ENCODE results near the gene SNX9.

SNX9 gene

GRCh38 chr6:157898640-157899039, 75.6 kb downstream of the SNX9 start:
- TF ChIP-seq ZBTB7A (IDR thresholded peaks at IDR 0.05; ENCODE audit: low read depth) (no peak), TEAD4 (IDR thresholded peaks at IDR 0.05) (no peak), RAD21 (IDR thresholded peaks at IDR 0.05; ENCODE audit: low read depth) (no peak), TAF1 (IDR thresholded peaks at IDR 0.05; ENCODE audit: low read depth) (no peak), FOXM1 (IDR thresholded peaks at IDR 0.05; ENCODE audit: borderline replicate concordance, low read depth) (no peak)

GRCh38 chr6:157904999-157905398, 82.0 kb downstream of the SNX9 start:
- no peak for TF ChIP-seq EGR1 (IDR thresholded peaks at IDR 0.05)
- no peak for TF ChIP-seq MAX (IDR thresholded peaks at IDR 0.05)
- TF ChIP-seq FOXM1 (IDR thresholded peaks at IDR 0.05; ENCODE audit: borderline replicate concordance, low read depth): no peak
- TF ChIP-seq TAF1 (IDR thresholded peaks at IDR 0.05; ENCODE audit: low read depth): no peak
- no peak for TF ChIP-seq EP300 (IDR thresholded peaks at IDR 0.05; ENCODE audit: borderline replicate concordance)
- no peak for TF ChIP-seq TCF12 (IDR thresholded peaks at IDR 0.05; ENCODE audit: low read depth)

- TF ChIP-seq TCF12 (IDR thresholded peaks at IDR 0.05; ENCODE audit: low read depth) (no peak), REST (IDR thresholded peaks at IDR 0.05; ENCODE audit: low read depth) (no peak), EGR1 (IDR thresholded peaks at IDR 0.05) (no peak), CREB1 (IDR thresholded peaks at IDR 0.05; ENCODE audit: low read depth) (no peak), CEBPB (IDR thresholded peaks at IDR 0.05) (no peak), TEAD4 (IDR thresholded peaks at IDR 0.05) (no peak), EP300 (IDR thresholded peaks at IDR 0.05; ENCODE audit: borderline replicate concordance) (no peak), USF1 (IDR thresholded peaks at IDR 0.05) (no peak), MAX (IDR thresholded peaks at IDR 0.05) (no peak)
Measured at GRCh38 chr6:157905590-157906342, 82.7 kb downstream of the SNX9 start.

- TF ChIP-seq MAX (IDR thresholded peaks at IDR 0.05) (no peak), CEBPB (IDR thresholded peaks at IDR 0.05) (no peak), USF1 (IDR thresholded peaks at IDR 0.05) (no peak), NFIC (IDR thresholded peaks at IDR 0.05) (no peak), TAF1 (IDR thresholded peaks at IDR 0.05; ENCODE audit: low read depth) (no peak), REST (IDR thresholded peaks at IDR 0.05; ENCODE audit: low read depth) (no peak), TCF12 (IDR thresholded peaks at IDR 0.05; ENCODE audit: low read depth) (no peak), RAD21 (IDR thresholded peaks at IDR 0.05; ENCODE audit: low read depth) (no peak), CREB1 (IDR thresholded peaks at IDR 0.05; ENCODE audit: low read depth) (no peak), YY1 (IDR thresholded peaks at IDR 0.05; ENCODE audit: low read depth) (no peak), TEAD4 (IDR thresholded peaks at IDR 0.05) (no peak), EGR1 (IDR thresholded peaks at IDR 0.05) (no peak), EP300 (IDR thresholded peaks at IDR 0.05; ENCODE audit: borderline replicate concordance) (no peak), FOXM1 (IDR thresholded peaks at IDR 0.05; ENCODE audit: borderline replicate concordance, low read depth) (no peak), ZBTB7A (IDR thresholded peaks at IDR 0.05; ENCODE audit: low read depth) (no peak)
Measured at GRCh38 chr6:157906537-157907061, 83.6 kb downstream of the SNX9 start.

GRCh38 chr6:157907651-157908050, 84.6 kb downstream of the SNX9 start:
- no peak for TF ChIP-seq FOXM1 (IDR thresholded peaks at IDR 0.05; ENCODE audit: borderline replicate concordance, low read depth)
- TF ChIP-seq MAX (IDR thresholded peaks at IDR 0.05): no peak
- TF ChIP-seq NFIC (IDR thresholded peaks at IDR 0.05): no peak
- TF ChIP-seq CEBPB (IDR thresholded peaks at IDR 0.05): no peak
- TF ChIP-seq EGR1 (IDR thresholded peaks at IDR 0.05): no peak
- TF ChIP-seq TEAD4 (IDR thresholded peaks at IDR 0.05): no peak
- no peak for TF ChIP-seq TAF1 (IDR thresholded peaks at IDR 0.05; ENCODE audit: low read depth)
- no peak for TF ChIP-seq EP300 (IDR thresholded peaks at IDR 0.05; ENCODE audit: borderline replicate concordance)
- no peak for TF ChIP-seq RAD21 (IDR thresholded peaks at IDR 0.05; ENCODE audit: low read depth)
- TF ChIP-seq TCF12 (IDR thresholded peaks at IDR 0.05; ENCODE audit: low read depth): no peak
- no peak for TF ChIP-seq REST (IDR thresholded peaks at IDR 0.05; ENCODE audit: low read depth)
- TF ChIP-seq YY1 (IDR thresholded peaks at IDR 0.05; ENCODE audit: low read depth): no peak
- TF ChIP-seq CREB1 (IDR thresholded peaks at IDR 0.05; ENCODE audit: low read depth): no peak
- TF ChIP-seq ZBTB7A (IDR thresholded peaks at IDR 0.05; ENCODE audit: low read depth): no peak
- no peak for TF ChIP-seq USF1 (IDR thresholded peaks at IDR 0.05)

All from Ishikawa (cell line).